ENCODE results near the gene KIF1B. TPM values are rescaled to one million over a fixed set of nuclear protein-coding genes. Genes with fewer than 3 reads are reported as not detected.
"Not testable (repeated sequence)": the region's sequence is repeated elsewhere in the genome, so short reads cannot be mapped to it uniquely, and the experiment has no call there.

The KIF1B gene
- total RNA-seq, 3 donors from 2014 or later = 35.6 to 62.2 (median 48.0) TPM

- no peak for ATAC-seq
- no peak overlapping the region for H3K4me3 ChIP-seq
- no peaks in the 10 kb centered on the region for H3K4me1 ChIP-seq (ENCODE audit: low read depth)
- TF ChIP-seq CTCF (IDR thresholded peaks at IDR 0.05) = no peak
- intact Hi-C loops (cut with DNase I, micrococcal nuclease) = loop anchor here in 1 of 2 donors (10.0 kb wide), 1 partner anchor 50 kb away; no protein-coding TSS in a partner anchor
- DNase-seq = no peak
- H3K9me3 ChIP-seq = no peaks in the 10 kb centered on the region
- H3K36me3 ChIP-seq (ENCODE audit: low read depth) = peaks cover 4% of the 10 kb centered on the region
Measured at GRCh38 chr1:10374442-10374860, 164.1 kb downstream of the KIF1B start.

DNA sequence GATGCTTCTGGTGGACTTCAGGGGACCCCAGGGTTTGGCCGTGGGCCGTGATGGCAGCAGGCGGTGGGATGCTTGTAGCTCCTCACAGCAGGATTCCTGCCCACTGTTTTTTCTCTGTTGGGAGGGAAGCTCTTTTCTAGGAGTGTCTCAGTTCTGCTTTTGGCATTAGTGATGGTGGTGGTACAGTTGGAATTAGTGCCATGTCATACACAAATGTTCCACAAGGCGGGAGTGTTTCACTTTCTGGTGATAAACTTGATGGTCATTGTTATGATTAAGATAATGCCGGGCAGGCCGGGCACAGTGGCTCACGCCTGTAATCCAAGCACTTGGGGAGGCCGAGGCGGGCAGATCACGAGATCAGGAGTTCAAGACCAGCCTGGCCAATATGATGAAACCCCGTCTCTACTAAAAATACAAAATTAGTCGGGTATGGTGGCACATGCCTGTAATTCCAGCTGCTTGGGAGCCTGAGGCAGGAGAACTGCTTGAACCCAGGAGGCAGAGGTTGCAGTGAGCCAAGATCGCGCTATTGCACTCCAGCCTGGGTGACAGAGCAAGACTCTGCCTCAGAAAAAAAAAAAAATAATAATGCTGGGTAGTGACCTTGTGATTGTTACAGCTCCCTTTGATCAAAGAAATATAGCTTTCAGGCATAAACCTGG, 167.1 kb downstream of the KIF1B start:
- H3K4me3 ChIP-seq; H3K36me3 ChIP-seq (ENCODE audit: low read depth); H3K9me3 ChIP-seq; H3K4me1 ChIP-seq (ENCODE audit: low read depth): not testable (repeated sequence)
- intact Hi-C loops (cut with DNase I, micrococcal nuclease) = loop anchor here (2.0 to 10.0 kb wide), 2 partner anchors 47 to 51 kb away; no protein-coding TSS in a partner anchor
- DNase-seq = peak; percentile 40 to 86 (median 56)
- TF ChIP-seq CTCF (IDR thresholded peaks at IDR 0.05) = peak; percentile 12
- peak; percentile 92 for ATAC-seq

GRCh38 chr1:10378081-10378841, 167.9 kb downstream of the KIF1B start:
- H3K9me3 ChIP-seq = no peaks in the 10 kb centered on the region
- no peak for TF ChIP-seq CTCF (IDR thresholded peaks at IDR 0.05)
- no peaks in the 10 kb centered on the region for H3K4me1 ChIP-seq (ENCODE audit: low read depth)
- DNase-seq (peak in 1 of 3 donors; percentile 66), ATAC-seq (peak; percentile 45)
- intact Hi-C loops (cut with DNase I, micrococcal nuclease) = loop anchor here in 1 of 2 donors (10.0 kb wide), 1 partner anchor 47 kb away; no protein-coding TSS in a partner anchor
- H3K36me3 ChIP-seq (ENCODE audit: low read depth) = no peaks in the 10 kb centered on the region
- no peak overlapping the region for H3K4me3 ChIP-seq

DNA sequence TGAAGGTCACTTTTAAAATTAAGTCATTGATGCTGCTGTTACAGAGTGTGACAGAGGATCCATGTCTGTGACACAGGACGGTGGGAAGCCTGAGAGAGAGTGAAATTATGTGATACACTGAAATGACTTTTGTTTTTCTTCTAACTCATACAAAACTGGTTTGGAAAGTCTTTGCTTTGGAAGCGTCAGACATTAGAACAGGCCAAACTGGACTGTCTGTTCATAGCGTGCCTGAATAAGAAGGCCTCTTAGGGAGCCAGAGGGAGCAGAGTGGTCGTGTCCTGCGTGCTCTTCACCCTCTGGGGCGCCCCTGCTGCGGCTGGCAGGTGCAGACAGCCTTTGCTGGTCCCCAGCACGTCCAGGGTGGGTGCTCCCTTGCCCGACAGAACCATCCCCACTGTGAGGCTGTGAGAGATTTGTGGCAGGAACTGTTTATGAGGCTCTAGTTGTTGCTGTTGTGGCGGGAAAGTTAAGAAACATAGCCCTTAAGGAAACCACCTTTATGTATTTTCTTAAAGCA, 168.8 kb downstream of the KIF1B start:
- no peak for TF ChIP-seq CTCF (IDR thresholded peaks at IDR 0.05)
- H3K36me3 ChIP-seq (ENCODE audit: low read depth) = no peaks in the 10 kb centered on the region
- ATAC-seq = no peak
- no peak for DNase-seq
- H3K9me3 ChIP-seq = no peaks in the 10 kb centered on the region
- no peaks in the 10 kb centered on the region for H3K4me1 ChIP-seq (ENCODE audit: low read depth)
- H3K4me3 ChIP-seq = no peak overlapping the region
- intact Hi-C loops (cut with DNase I, micrococcal nuclease) = loop anchor here in 1 of 2 donors (10.0 kb wide), 1 partner anchor 46 kb away; no protein-coding TSS in a partner anchor

GRCh38 chr1:10379676-10380075, 169.3 kb downstream of the KIF1B start:
- Histone ChIP-seq H3K4me3 (no peak overlapping the region), H3K36me3 (ENCODE audit: low read depth) (no peaks in the 10 kb centered on the region), H3K9me3 (no peaks in the 10 kb centered on the region), H3K4me1 (ENCODE audit: low read depth) (no peaks in the 10 kb centered on the region)
- TF ChIP-seq CTCF (IDR thresholded peaks at IDR 0.05) = no peak
- ATAC-seq (no peak), DNase-seq (no peak)
- intact Hi-C loops (cut with DNase I, micrococcal nuclease) = loop anchor here in 1 of 2 donors (10.0 kb wide), 1 partner anchor 45 kb away; no protein-coding TSS in a partner anchor

Measured in mucosa of descending colon (tissue), 3 donors.